Osteocyte (in vitro differentiated cells): Measurements from ENCODE around the gene NDUFAB1. TPM values are rescaled to one million over a fixed set of nuclear protein-coding genes. Genes with fewer than 3 reads are reported as not detected.
"Not testable (repeated sequence)": the region's sequence is repeated elsewhere in the genome, so short reads cannot be mapped to it uniquely, and the experiment has no call there.

Source experiments
- DNase-seq: peaks from one replicate; pipeline ENCODE4 v3.0.0; 2021; ENCODE audit warnings: mixed read lengths; ENCODE audit not compliant: unreplicated experiment; ENCODE audit errors: extremely low spot score
- H3K27ac Mint-ChIP-seq: one replicate; pipeline ENCODE4 v1.8.0; 2021; ENCODE audit warnings: mild to moderate bottlenecking, mixed read lengths; ENCODE audit not compliant: unreplicated experiment
- H3K27me3 Mint-ChIP-seq: one replicate; pipeline ENCODE4 v1.8.0; 2021; ENCODE audit warnings: mixed read lengths; ENCODE audit not compliant: unreplicated experiment
- H3K36me3 Mint-ChIP-seq: one replicate; pipeline ENCODE4 v1.8.0; 2021; ENCODE audit warnings: mixed read lengths; ENCODE audit not compliant: unreplicated experiment
- H3K4me1 Mint-ChIP-seq: one replicate; pipeline ENCODE4 v1.8.0; 2021; ENCODE audit warnings: mixed read lengths; ENCODE audit not compliant: unreplicated experiment
- H3K4me3 Mint-ChIP-seq: one replicate; pipeline ENCODE4 v1.8.0; 2021; ENCODE audit warnings: mild to moderate bottlenecking, moderate library complexity, mixed read lengths; ENCODE audit not compliant: unreplicated experiment
- H3K9me3 Mint-ChIP-seq: one replicate; pipeline ENCODE4 v1.8.0; 2021; ENCODE audit warnings: mixed read lengths; ENCODE audit not compliant: unreplicated experiment
- CTCF ChIP-seq: fragments of 200-600 bp; sonication (generic); IDR thresholded peaks from 2 replicates; pipeline ENCODE4 v1.5.0; 2021; ENCODE audit warnings: antibody characterized with exemption, mild to moderate bottlenecking, moderate library complexity
- total RNA-seq: library from RNA; stranded (reverse); gene quantifications from 2 replicates; pipeline ENCODE4 v1.2.1, GENCODE V29; 2021

The NDUFAB1 gene
- total RNA-seq, 1 donor from 2014 or later = 49.7 TPM

GRCh38 chr16:23584186-23585076 lies 11.7 kb downstream of the NDUFAB1 start:
- Mint-ChIP-seq H3K9me3 (no peaks in the 10 kb centered on the region), H3K36me3 (peaks cover 26% of the 10 kb centered on the region), H3K27ac (no peak overlapping the region), H3K4me1 (no peaks in the 10 kb centered on the region), H3K27me3 (no peaks in the 10 kb centered on the region), H3K4me3 (no peak overlapping the region)
- no peak for TF ChIP-seq CTCF
- no peak for DNase-seq

DNA sequence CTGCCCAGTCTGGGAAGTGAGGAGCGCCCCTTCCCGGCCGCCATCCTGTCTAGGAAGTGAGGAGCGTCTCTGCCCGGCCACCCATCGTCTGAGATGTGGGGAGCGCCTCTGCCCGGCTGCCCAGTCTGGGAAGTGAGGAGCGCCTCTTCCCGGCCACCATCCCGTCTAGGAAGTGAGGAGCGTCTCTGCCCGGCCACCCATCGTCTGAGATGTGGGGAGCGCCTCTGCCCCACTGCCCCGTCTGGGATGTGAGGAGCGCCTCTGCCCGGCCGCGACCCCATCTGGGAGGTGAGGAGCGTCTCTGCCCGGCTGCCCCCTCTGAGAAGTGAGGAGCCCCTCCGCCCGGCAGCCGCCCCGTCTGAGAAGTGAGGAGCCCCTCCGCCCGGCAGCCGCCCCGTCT lies 12.8 kb downstream of the NDUFAB1 start:
- H3K4me3 Mint-ChIP-seq, DNase-seq, H3K27me3 Mint-ChIP-seq, H3K9me3 Mint-ChIP-seq, H3K27ac Mint-ChIP-seq, H3K4me1 Mint-ChIP-seq: not testable (repeated sequence)
- peaks cover 23% of the 10 kb centered on the region for H3K36me3 Mint-ChIP-seq

DNA sequence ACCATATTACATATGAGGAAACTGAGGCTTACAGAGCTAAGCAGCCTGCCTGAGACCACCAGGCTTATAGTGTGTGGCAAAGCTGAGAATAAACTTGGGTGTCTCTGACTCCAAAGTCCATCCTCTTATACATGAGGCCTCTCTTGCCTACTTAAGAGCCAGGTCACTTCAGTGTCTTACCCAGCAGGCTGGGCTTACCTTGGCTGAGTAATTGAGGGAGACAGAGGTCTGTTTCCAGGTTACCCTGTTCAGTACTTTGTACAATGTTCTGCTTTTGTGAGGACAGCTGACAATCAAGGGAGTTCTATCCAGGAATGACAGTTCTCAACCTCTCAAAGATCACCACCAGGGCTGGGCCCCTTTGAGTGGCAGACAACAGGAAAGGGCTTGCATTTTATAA lies 14.4 kb downstream of the NDUFAB1 start:
- Mint-ChIP-seq H3K4me1 (no peaks in the 10 kb centered on the region), H3K36me3 (peaks cover 23% of the 10 kb centered on the region), H3K27ac (no peak overlapping the region), H3K4me3 (no peak overlapping the region), H3K27me3 (no peaks in the 10 kb centered on the region), H3K9me3 (no peaks in the 10 kb centered on the region)
- no peak for TF ChIP-seq CTCF
- no peak for DNase-seq

- peaks cover 20% of the 10 kb centered on the region for H3K36me3 Mint-ChIP-seq
- H3K27ac Mint-ChIP-seq = no peak overlapping the region
- no peak for DNase-seq
- H3K9me3 Mint-ChIP-seq = no peaks in the 10 kb centered on the region
- no peak overlapping the region for H3K4me3 Mint-ChIP-seq
- H3K27me3 Mint-ChIP-seq = no peaks in the 10 kb centered on the region
- H3K4me1 Mint-ChIP-seq = no peaks in the 10 kb centered on the region
- no peak for TF ChIP-seq CTCF
These were observed 15.7 kb downstream of the NDUFAB1 start for GRCh38 chr16:23580391-23580790.

- H3K4me3 Mint-ChIP-seq = no peak overlapping the region
- H3K36me3 Mint-ChIP-seq = peaks cover 18% of the 10 kb centered on the region
- H3K9me3 Mint-ChIP-seq = no peaks in the 10 kb centered on the region
- no peak for TF ChIP-seq CTCF
- H3K27me3 Mint-ChIP-seq = no peaks in the 10 kb centered on the region
- H3K27ac Mint-ChIP-seq = no peak overlapping the region
- DNase-seq = no peak
- no peaks in the 10 kb centered on the region for H3K4me1 Mint-ChIP-seq
These were observed 16.7 kb downstream of the NDUFAB1 start for GRCh38 chr16:23579371-23579770.
